HepG2 (cell line): ENCODE data around the gene CIB1. TPM values are rescaled to one million over a fixed set of nuclear protein-coding genes. Genes with fewer than 3 reads are reported as not detected.

Source experiments
- CENPT ChIP-seq: sonication (generic); formaldehyde crosslinking; IDR thresholded peaks from 2 replicates; pipeline ENCODE4 v1.8.0; 2022; ENCODE audit warnings: low read depth, mild to moderate bottlenecking, moderate library complexity, missing genetic modification reagents
- FOXO1 ChIP-seq: sonication (generic); formaldehyde crosslinking; IDR thresholded peaks from 2 replicates; pipeline ENCODE4 v1.4.0; 2020; ENCODE audit warnings: missing genetic modification reagents
- HCFC1 ChIP-seq: fragments of 150-350 bp; IDR thresholded peaks from 2 replicates; pipeline ENCODE4 v1.6.1; 2014; ENCODE audit warnings: low read depth, low read length
- HNF4G ChIP-seq, 2 experiments: sonication (generic) in 1 of 2; formaldehyde crosslinking in 1 of 2; IDR thresholded peaks; 2 replicates each; pipeline versions ENCODE4 v1.4.0 to v1.6.1; 2011 to 2020; ENCODE audit warnings: borderline replicate concordance in 2 of 2, low read depth in 2 of 2, mild to moderate bottlenecking in 2 of 2, low read length in 1 of 2, missing genetic modification reagents in 1 of 2, moderate library complexity in 1 of 2
- HNRNPLL ChIP-seq: fragments of 200-400 bp; formaldehyde crosslinking; IDR thresholded peaks from 2 replicates; pipeline ENCODE4 v1.6.1; 2017; ENCODE audit warnings: mild to moderate bottlenecking, low read depth, low read length; ENCODE audit not compliant: poor library complexity, severe bottlenecking
- IRF2 ChIP-seq: IDR thresholded peaks from 2 replicates; pipeline ENCODE4 v1.6.1; 2018; ENCODE audit warnings: missing genetic modification reagents, missing compliant biosample characterization
- ISX ChIP-seq: sonication (generic); formaldehyde crosslinking; conservative IDR thresholded peaks from 2 replicates; pipeline ENCODE4 v1.5.0; 2020; ENCODE audit warnings: missing genetic modification reagents
- KMT2B ChIP-seq: IDR thresholded peaks from 2 replicates; pipeline ENCODE4 v1.6.1; 2016; ENCODE audit warnings: missing genetic modification reagents, missing compliant biosample characterization
- NAIF1 ChIP-seq: sonication (generic); formaldehyde crosslinking; IDR thresholded peaks from 2 replicates; pipeline ENCODE4 v1.5.0; 2020; ENCODE audit warnings: mild to moderate bottlenecking, missing genetic modification reagents, borderline replicate concordance
- NR2F6 ChIP-seq, 2 experiments: IDR thresholded peaks; 2 replicates each; pipeline ENCODE4 v1.6.1; 2016; ENCODE audit warnings: antibody characterized with exemption in 1 of 2, mild to moderate bottlenecking in 1 of 2
- PAF1 ChIP-seq: IDR thresholded peaks from 2 replicates; pipeline ENCODE4 v1.6.1; 2016; ENCODE audit warnings: missing genetic modification reagents, missing compliant biosample characterization
- PHF8 ChIP-seq: sonication (generic); formaldehyde crosslinking; IDR thresholded peaks from 2 replicates; pipeline ENCODE4 v1.5.0; 2020; ENCODE audit warnings: missing genetic modification reagents
- SATB2 ChIP-seq: sonication (generic); formaldehyde crosslinking; IDR thresholded peaks from 2 replicates; pipeline ENCODE4 v1.5.0; 2020; ENCODE audit warnings: missing genetic modification reagents
- SIX1 ChIP-seq: sonication (generic); formaldehyde crosslinking; IDR thresholded peaks from 2 replicates; pipeline ENCODE4 v1.4.0; 2020; ENCODE audit warnings: missing genetic modification reagents, borderline replicate concordance
- SP1 ChIP-seq, 2 experiments: fragments of 450-650 bp in 1 of 2; sonication (generic) in 1 of 2; formaldehyde crosslinking in 1 of 2; IDR thresholded peaks; 2 replicates each; pipeline versions ENCODE4 v1.4.0 to v1.6.1; 2016 to 2020; ENCODE audit warnings: missing genetic modification reagents in 1 of 2
- SRF ChIP-seq: IDR thresholded peaks from 2 replicates; pipeline ENCODE4 v1.6.1; 2011; ENCODE audit warnings: mild to moderate bottlenecking, low read depth, low read length, moderate library complexity
- ZNF124 ChIP-seq: sonication (generic); formaldehyde crosslinking; IDR thresholded peaks from 2 replicates; pipeline ENCODE4 v1.4.0; 2020; ENCODE audit warnings: missing genetic modification reagents
- ZNF205 ChIP-seq: IDR thresholded peaks from 2 replicates; pipeline ENCODE4 v1.6.1; 2018; ENCODE audit warnings: missing biosample characterization, missing genetic modification reagents
- ZNF329 ChIP-seq: sonication (generic); formaldehyde crosslinking; IDR thresholded peaks from 2 replicates; pipeline ENCODE4 v1.9.0; 2021; ENCODE audit warnings: low read depth, mild to moderate bottlenecking, missing genetic modification reagents
- ZNF430 ChIP-seq: sonication (generic); formaldehyde crosslinking; IDR thresholded peaks from 2 replicates; pipeline ENCODE4 v1.9.0; 2021; ENCODE audit warnings: mild to moderate bottlenecking, missing genetic modification reagents
- ZNF543 ChIP-seq: sonication (generic); formaldehyde crosslinking; IDR thresholded peaks from 2 replicates; pipeline ENCODE4 v1.4.0; 2020; ENCODE audit warnings: mild to moderate bottlenecking, missing genetic modification reagents
- polyA plus RNA-seq, 8 experiments: library from polyadenylated mRNA; depleted of rRNA in 3 of 8; stranded (reverse) in 7 of 8; unstranded in 1 of 8; fragments of >200 nt; fragmentation: Illumina TruSeq in 4 of 8; extraction: Trizol in 4 of 8; gene quantifications; 2 replicates each; pipeline versions ENCODE4 v1.2.1 to v1.2.3, GENCODE V29; 2011 to 2016; ENCODE audit warnings: low read depth in 4 of 8, missing spikeins in 1 of 8, mixed read lengths in 1 of 8; ENCODE audit not compliant: insufficient read depth in 1 of 8
- total RNA-seq, 5 experiments: library from RNA; depleted of rRNA; stranded (reverse); fragments of >200 nt; fragmentation: Illumina TruSeq; extraction: Trizol; gene quantifications; 2 replicates each; pipeline ENCODE4 v1.2.3, GENCODE V29; 2016; ENCODE audit warnings: low read depth in 1 of 5
- TF ChIP-seq, protein P1 (sequence below), 2 experiments: sonication (generic) in 1 of 2; formaldehyde crosslinking in 1 of 2; IDR thresholded peaks; 2 replicates each; pipeline versions ENCODE4 v1.4.0 to v1.6.1; 2018 to 2020; ENCODE audit warnings: missing genetic modification reagents in 2 of 2, borderline replicate concordance in 1 of 2, low read depth in 1 of 2, mild to moderate bottlenecking in 1 of 2, missing biosample characterization in 1 of 2
- TF ChIP-seq, protein P2 (sequence below): IDR thresholded peaks from 2 replicates; pipeline ENCODE4 v1.6.1; 2016; ENCODE audit warnings: low read depth, missing genetic modification reagents, missing compliant biosample characterization

The CIB1 gene
- total and polyA plus RNA-seq, 2 of the 13 experiments (the other 11 are each of a cell fraction or from before 2014, with no cell fraction given), result 38.7 to 72.7 TPM

DNA sequence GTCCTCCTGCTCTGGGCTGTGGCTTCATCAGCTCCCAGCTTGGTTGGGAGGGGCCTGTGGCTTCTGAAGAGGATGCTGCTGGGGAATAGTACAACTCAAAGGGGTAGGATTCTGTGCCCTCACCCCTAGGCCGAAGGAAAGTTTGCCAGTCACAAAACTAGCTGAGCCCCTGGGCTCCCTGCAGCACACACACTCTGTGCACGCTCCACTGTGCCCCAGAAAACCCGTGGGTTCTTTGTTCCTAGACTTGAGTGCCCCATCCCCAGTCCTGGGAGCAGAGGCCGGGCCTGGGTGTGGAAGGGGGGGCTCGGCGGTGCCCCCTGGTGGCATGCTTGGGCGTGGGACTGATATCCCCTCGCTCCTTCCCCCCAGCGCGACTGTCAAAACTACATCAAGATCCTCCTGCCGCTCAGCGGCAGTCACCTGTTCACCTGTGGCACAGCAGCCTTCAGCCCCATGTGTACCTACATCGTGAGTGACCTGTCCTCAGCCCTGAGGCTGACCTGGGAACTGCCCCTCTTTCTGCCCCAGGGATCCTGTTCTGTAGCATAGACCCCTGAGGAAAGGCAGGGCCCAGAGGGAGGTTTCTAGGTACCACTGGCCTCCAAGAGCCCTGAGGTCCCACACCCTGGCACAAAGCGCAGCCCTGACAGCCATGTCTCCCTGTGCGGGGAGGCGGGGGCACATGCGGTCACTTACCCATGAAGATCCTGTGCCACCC lies 14.2 kb downstream of the CIB1 start (continued):
- TF ChIP-seq, protein P1, sequence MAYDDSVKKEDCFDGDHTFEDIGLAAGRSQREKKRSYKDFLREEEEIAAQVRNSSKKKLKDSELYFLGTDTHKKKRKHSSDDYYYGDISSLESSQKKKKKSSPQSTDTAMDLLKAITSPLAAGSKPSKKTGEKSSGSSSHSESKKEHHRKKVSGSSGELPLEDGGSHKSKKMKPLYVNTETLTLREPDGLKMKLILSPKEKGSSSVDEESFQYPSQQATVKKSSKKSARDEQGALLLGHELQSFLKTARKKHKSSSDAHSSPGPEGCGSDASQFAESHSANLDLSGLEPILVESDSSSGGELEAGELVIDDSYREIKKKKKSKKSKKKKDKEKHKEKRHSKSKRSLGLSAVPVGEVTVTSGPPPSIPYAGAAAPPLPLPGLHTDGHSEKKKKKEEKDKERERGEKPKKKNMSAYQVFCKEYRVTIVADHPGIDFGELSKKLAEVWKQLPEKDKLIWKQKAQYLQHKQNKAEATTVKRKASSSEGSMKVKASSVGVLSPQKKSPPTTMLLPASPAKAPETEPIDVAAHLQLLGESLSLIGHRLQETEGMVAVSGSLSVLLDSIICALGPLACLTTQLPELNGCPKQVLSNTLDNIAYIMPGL (CRISPR knock-in tag; IDR thresholded peaks at IDR 0.05; ENCODE audit: borderline replicate concordance in 1 of 2, low read depth in 1 of 2), result 0 out of 4 replicates have a peak, but pooled peaks of 1 of the 2 experiments have one; percentile 23
- TF ChIP-seq PHF8 (CRISPR knock-in tag), result no peak
- TF ChIP-seq SATB2 (CRISPR knock-in tag), result no peak
- no peak for TF ChIP-seq ZNF124 (CRISPR knock-in tag)
- TF ChIP-seq CENPT (CRISPR knock-in tag), result no peak
- 0 out of 2 replicates have a peak, but pooled peaks have one; percentile 12 for TF ChIP-seq FOXO1 (CRISPR knock-in tag)
- TF ChIP-seq ZNF430 (CRISPR knock-in tag), result no peak
- no peak for TF ChIP-seq NAIF1 (CRISPR knock-in tag)
- TF ChIP-seq IRF2, result no peak
- no peak for TF ChIP-seq ZNF543
- TF ChIP-seq ZNF329 (CRISPR knock-in tag), result no peak
- no peak for TF ChIP-seq KMT2B (CRISPR knock-in tag)
- no peak for TF ChIP-seq SRF
- TF ChIP-seq ZNF205 (CRISPR knock-in tag), result 0 out of 2 replicates have a peak, but pooled peaks have one; percentile 39
- TF ChIP-seq, protein P2, sequence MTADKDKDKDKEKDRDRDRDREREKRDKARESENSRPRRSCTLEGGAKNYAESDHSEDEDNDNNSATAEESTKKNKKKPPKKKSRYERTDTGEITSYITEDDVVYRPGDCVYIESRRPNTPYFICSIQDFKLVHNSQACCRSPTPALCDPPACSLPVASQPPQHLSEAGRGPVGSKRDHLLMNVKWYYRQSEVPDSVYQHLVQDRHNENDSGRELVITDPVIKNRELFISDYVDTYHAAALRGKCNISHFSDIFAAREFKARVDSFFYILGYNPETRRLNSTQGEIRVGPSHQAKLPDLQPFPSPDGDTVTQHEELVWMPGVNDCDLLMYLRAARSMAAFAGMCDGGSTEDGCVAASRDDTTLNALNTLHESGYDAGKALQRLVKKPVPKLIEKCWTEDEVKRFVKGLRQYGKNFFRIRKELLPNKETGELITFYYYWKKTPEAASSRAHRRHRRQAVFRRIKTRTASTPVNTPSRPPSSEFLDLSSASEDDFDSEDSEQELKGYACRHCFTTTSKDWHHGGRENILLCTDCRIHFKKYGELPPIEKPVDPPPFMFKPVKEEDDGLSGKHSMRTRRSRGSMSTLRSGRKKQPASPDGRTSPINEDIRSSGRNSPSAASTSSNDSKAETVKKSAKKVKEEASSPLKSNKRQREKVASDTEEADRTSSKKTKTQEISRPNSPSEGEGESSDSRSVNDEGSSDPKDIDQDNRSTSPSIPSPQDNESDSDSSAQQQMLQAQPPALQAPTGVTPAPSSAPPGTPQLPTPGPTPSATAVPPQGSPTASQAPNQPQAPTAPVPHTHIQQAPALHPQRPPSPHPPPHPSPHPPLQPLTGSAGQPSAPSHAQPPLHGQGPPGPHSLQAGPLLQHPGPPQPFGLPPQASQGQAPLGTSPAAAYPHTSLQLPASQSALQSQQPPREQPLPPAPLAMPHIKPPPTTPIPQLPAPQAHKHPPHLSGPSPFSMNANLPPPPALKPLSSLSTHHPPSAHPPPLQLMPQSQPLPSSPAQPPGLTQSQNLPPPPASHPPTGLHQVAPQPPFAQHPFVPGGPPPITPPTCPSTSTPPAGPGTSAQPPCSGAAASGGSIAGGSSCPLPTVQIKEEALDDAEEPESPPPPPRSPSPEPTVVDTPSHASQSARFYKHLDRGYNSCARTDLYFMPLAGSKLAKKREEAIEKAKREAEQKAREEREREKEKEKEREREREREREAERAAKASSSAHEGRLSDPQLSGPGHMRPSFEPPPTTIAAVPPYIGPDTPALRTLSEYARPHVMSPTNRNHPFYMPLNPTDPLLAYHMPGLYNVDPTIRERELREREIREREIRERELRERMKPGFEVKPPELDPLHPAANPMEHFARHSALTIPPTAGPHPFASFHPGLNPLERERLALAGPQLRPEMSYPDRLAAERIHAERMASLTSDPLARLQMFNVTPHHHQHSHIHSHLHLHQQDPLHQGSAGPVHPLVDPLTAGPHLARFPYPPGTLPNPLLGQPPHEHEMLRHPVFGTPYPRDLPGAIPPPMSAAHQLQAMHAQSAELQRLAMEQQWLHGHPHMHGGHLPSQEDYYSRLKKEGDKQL (CRISPR knock-in tag), result no peak
- no peak for TF ChIP-seq HCFC1
- TF ChIP-seq SP1 (IDR thresholded peaks at IDR 0.05), result no peak
- no peak for TF ChIP-seq SP1 (CRISPR knock-in tag; IDR thresholded peaks at IDR 0.05)
- TF ChIP-seq NR2F6 (IDR thresholded peaks at IDR 0.05), result no peak
- TF ChIP-seq NR2F6 (CRISPR knock-in tag; IDR thresholded peaks at IDR 0.05), result no peak
- no peak for TF ChIP-seq HNRNPLL
- no peak for TF ChIP-seq ISX (CRISPR knock-in tag)
- TF ChIP-seq HNF4G (IDR thresholded peaks at IDR 0.05; ENCODE audit: borderline replicate concordance, low read depth, low read length), result no peak
- no peak for TF ChIP-seq HNF4G (CRISPR knock-in tag; IDR thresholded peaks at IDR 0.05; ENCODE audit: borderline replicate concordance, low read depth)
- TF ChIP-seq SIX1 (CRISPR knock-in tag), result no peak
- no peak for TF ChIP-seq PAF1 (CRISPR knock-in tag)
